GM18907 (cell line): ENCODE results near the gene GLP1R.
A peak's percentile ranks its signal among the peaks of the same experiment; 100 is the strongest.

Experiments
- ATAC-seq: cut with Tn5 transposase; IDR thresholded peaks from one replicate; pipeline ENCODE4 v1.9.1; 2021; ENCODE audit warnings: mild to moderate bottlenecking, moderate library complexity; ENCODE audit not compliant: unreplicated experiment

GLP1R gene

GRCh38 chr6:39048481-39049399 lies at the start of gene GLP1R:
Gene GLP1R, plus strand, starts transcription at chr6:39048781. Its CDS starts 60 bp downstream, at chr6:39048841.
- no peak for ATAC-seq

- no peak for ATAC-seq
Observed at GRCh38 chr6:39003072-39003471, 45.5 kb upstream of the GLP1R start.

- no peak for ATAC-seq
Observed at GRCh38 chr6:39003492-39003891, 45.1 kb upstream of the GLP1R start.

- no peak for ATAC-seq
Observed at GRCh38 chr6:39004801-39005200, 43.8 kb upstream of the GLP1R start.

- no peak for ATAC-seq
Observed at GRCh38 chr6:39005774-39006173, 42.8 kb upstream of the GLP1R start.

- no peak for ATAC-seq
Observed at GRCh38 chr6:39007575-39007974, 41.0 kb upstream of the GLP1R start.

- ATAC-seq, result no peak
Observed at GRCh38 chr6:39008737-39009136, 39.8 kb upstream of the GLP1R start.

- no peak for ATAC-seq
Observed at GRCh38 chr6:39009476-39009875, 39.1 kb upstream of the GLP1R start.

- no peak for ATAC-seq
Observed at GRCh38 chr6:39016839-39017546, 31.6 kb upstream of the GLP1R start.

- no peak for ATAC-seq
Observed at GRCh38 chr6:39017547-39017880, 31.1 kb upstream of the GLP1R start.

GRCh38 chr6:39018103-39018502 lies 30.5 kb upstream of the GLP1R start:
- no peak for ATAC-seq

GRCh38 chr6:39020136-39020535 lies 28.4 kb upstream of the GLP1R start:
- no peak for ATAC-seq

GRCh38 chr6:39021041-39021440 lies 27.5 kb upstream of the GLP1R start:
- ATAC-seq, result no peak

GRCh38 chr6:39021779-39022178 lies 26.8 kb upstream of the GLP1R start:
- ATAC-seq, result no peak

GRCh38 chr6:39026175-39026574 lies 22.4 kb upstream of the GLP1R start:
- ATAC-seq, result no peak

- ATAC-seq, result peak; percentile 48
Observed at GRCh38 chr6:39029156-39030011, 19.2 kb upstream of the GLP1R start.

GRCh38 chr6:39035681-39036080 lies 12.9 kb upstream of the GLP1R start:
- no peak for ATAC-seq

GRCh38 chr6:39037082-39037508 lies 11.5 kb upstream of the GLP1R start:
- no peak for ATAC-seq

GRCh38 chr6:39037707-39038106 lies 10.9 kb upstream of the GLP1R start:
- ATAC-seq, result no peak

GRCh38 chr6:39040080-39040673 lies 8.4 kb upstream of the GLP1R start:
- no peak for ATAC-seq

- ATAC-seq, result no peak
Observed at GRCh38 chr6:39041072-39041471, 7.5 kb upstream of the GLP1R start.
